Psoas muscle (tissue), 8 donors: ENCODE results near the gene TMEM119. TPM values are rescaled to one million over a fixed set of nuclear protein-coding genes. Genes with fewer than 3 reads are reported as not detected.
A peak's percentile ranks its signal among the peaks of the same experiment; 100 is the strongest.

Source experiments
- ATAC-seq, 4 donors: fragments of 200-7000 bp; cut with Tn5 transposase; one replicate each; pipeline ENCODE4 v1.9.1; 2020; ENCODE audit warnings: moderate library complexity in 3 of 4, mild to moderate bottlenecking in 2 of 4
- DNase-seq, 2 donors: peaks; one replicate each; pipeline ENCODE4 v3.0.0-alpha.2; 2020
- H3K27ac ChIP-seq: fragments of 200-600 bp; one replicate; pipeline ENCODE4 v1.8.0; 2022
- H3K27me3 ChIP-seq, 3 donors: fragments of 200-600 bp in 1 of 3; one replicate each; pipeline versions ENCODE4 v1.6.1 to v1.8.0; 2013 to 2022; ENCODE audit warnings: low read length in 2 of 3, mild to moderate bottlenecking in 2 of 3, moderate library complexity in 1 of 3; ENCODE audit not compliant: insufficient read depth in 3 of 3
- H3K36me3 ChIP-seq, 2 donors: fragments of 200-600 bp in 1 of 2; one replicate each; pipeline versions ENCODE4 v1.6.1 to v1.8.0; 2013 to 2022; ENCODE audit warnings: low read depth in 1 of 2, mild to moderate bottlenecking in 1 of 2, moderate library complexity in 1 of 2; ENCODE audit not compliant: insufficient read depth in 1 of 2
- H3K4me1 ChIP-seq: fragments of 200-600 bp; one replicate; pipeline ENCODE4 v1.8.0; 2022
- H3K4me3 ChIP-seq: fragments of 200-600 bp; one replicate; pipeline ENCODE4 v1.8.0; 2022; ENCODE audit warnings: mild to moderate bottlenecking
- H3K9me3 ChIP-seq: fragments of 200-600 bp; one replicate; pipeline ENCODE4 v1.8.0; 2022
- CTCF ChIP-seq: fragments of 200-600 bp; IDR thresholded peaks from one replicate; pipeline ENCODE4 v1.8.0; 2022; ENCODE audit warnings: antibody characterized with exemption
- WGBS, 3 donors: extraction: QIAGEN DNeasy Blood & Tissue Kit; methylation state at CpG; one replicate each; pipeline versions ENCODE4 v1.1.6 to v1.1.7; 2013; 5-methylcytosine and 5-hydroxymethylcytosine counted together
- intact Hi-C, 2 donors: fragments of 100-400 bp; cut with DNase I; formaldehyde crosslinking; loops; one replicate each; pipeline versions ENCODE4 v1.11.0 to v1.14.2; 2022
- long read RNA-seq, 2 donors: library from polyadenylated mRNA; unstranded; transcript quantifications; one replicate each; pipeline ENCODE4 v2.0.0, GENCODE V29; 2021
- polyA plus RNA-seq, 3 donors: library from polyadenylated mRNA; stranded (reverse); fragments of 200-250 nt; gene quantifications; one replicate each; pipeline ENCODE4 v1.2.3, GENCODE V29; 2013
- total RNA-seq, 4 donors: library from RNA; stranded (reverse); fragmentation: NEBNext Ultra II Directional in 2 of 4; extraction: Animal tissue kit (Norgen Biotek cat#: 25700) in 2 of 4; gene quantifications; one replicate each; pipeline versions ENCODE4 v1.2.1 to v1.2.4, GENCODE V29; 2021 to 2023
- donor health status: healthy with polysubstance abuse.
- donor health status: DM: no; HTN: no; CAD: no; lungs with moderate emphysema.
- donor health status: Bipolar disorder and iron deficiency.
- donor health status: healthy.
- donor health status: DM: yes; HTN: yes; CAD: no.
- donor health status: DM: no; HTN: no; CAD: no.
- donor health status: DM: no; HTN: no; CAD: no.
- donor health status: DM: yes; HTN: yes; CAD: no.

TMEM119 gene
- 1 to 10 TPM in 2 of 4 donors, under 1 TPM in 2; 0.25 to 2.6 (median 0.68) TPM for total RNA-seq
- under 1 TPM; 0.31 to 0.99 (median 0.34) TPM for polyA plus RNA-seq
- long read RNA-seq, donor 1, partial matches to known transcripts, result 1 of 2 reads
- long read RNA-seq, donor 1, other reads (novel, unspliced or antisense), result 0 of 2 reads
- long read RNA-seq, donor 2, partial matches to known transcripts, result 0 of 3 reads
- long read RNA-seq, donor 2, other reads (novel, unspliced or antisense), result 1 of 3 reads

GRCh38 chr12:108597559-108598471, at the start of gene TMEM119:
Gene TMEM119 (minus strand): TSS chr12:108598084. CDS start chr12:108592383, 5,701 bp downstream.
- DNase-seq, result peak; percentile 41 to 69
- peak in 3 of 4 donors; percentile 35 to 50 (median 49) for ATAC-seq
- no peak for TF ChIP-seq CTCF
- Histone ChIP-seq H3K4me3 (peak within 1 kb of the TSS; percentile 25), H3K27ac (no peak within 1 kb of the TSS), H3K4me1 (no peaks in the 10 kb centered on the region), H3K27me3 (no peaks in the 10 kb centered on the region), H3K36me3 (no peaks in the 10 kb centered on the region), H3K9me3 (no peaks in the 10 kb centered on the region)
- intact Hi-C loops, result no loop called here
- 41 to 53% (median 48%) methylated on average over 21 to 27 of the region's 27 CpGs for WGBS, 3 donors

GRCh38 chr12:108646600-108647579, 49.0 kb upstream of the TMEM119 start:
- intact Hi-C loops, result no loop called here
- DNase-seq (no peak), ATAC-seq (no peak)
- peaks cover 19 to 74% of the 10 kb centered on the region in 2 donors for H3K36me3 ChIP-seq
- H3K27ac ChIP-seq, result no peak overlapping the region
- peaks cover 28% of the 10 kb centered on the region for H3K4me1 ChIP-seq
- H3K9me3 ChIP-seq, result no peaks in the 10 kb centered on the region
- no peak overlapping the region for H3K4me3 ChIP-seq
- H3K27me3 ChIP-seq, result no peaks in the 10 kb centered on the region
- 66 to 75% (median 69%) methylated on average over 10 of the region's 10 CpGs for WGBS, 3 donors
- TF ChIP-seq CTCF, result no peak

GRCh38 chr12:108645686-108646599, 48.1 kb upstream of the TMEM119 start:
- intact Hi-C loops, result no loop called here
- Histone ChIP-seq H3K27me3 (no peaks in the 10 kb centered on the region), H3K36me3 (peaks cover 13 to 64% of the 10 kb centered on the region in 2 donors), H3K4me3 (no peak overlapping the region), H3K4me1 (peaks cover 32% of the 10 kb centered on the region), H3K27ac (no peak overlapping the region), H3K9me3 (no peaks in the 10 kb centered on the region)
- WGBS, 3 donors, result 53 to 70% (median 63%) methylated on average over 15 of the region's 15 CpGs
- no peak for DNase-seq
- ATAC-seq, result no peak
- no peak for TF ChIP-seq CTCF

- no peaks in the 10 kb centered on the region for H3K27me3 ChIP-seq
- DNase-seq (no peak), ATAC-seq (no peak)
- H3K4me1 ChIP-seq, result peaks cover 32% of the 10 kb centered on the region
- H3K36me3 ChIP-seq, result peaks cover 13 to 52% of the 10 kb centered on the region in 2 donors
- 90 to 97% (median 94%) methylated on average over 7 of the region's 7 CpGs for WGBS, 3 donors
- intact Hi-C loops, result no loop called here
- H3K4me3 ChIP-seq, result no peak overlapping the region
- no peak for TF ChIP-seq CTCF
- no peaks in the 10 kb centered on the region for H3K9me3 ChIP-seq
- peak overlapping the region; percentile 64 for H3K27ac ChIP-seq
These were observed 46.9 kb upstream of the TMEM119 start for GRCh38 chr12:108644811-108645120.
